ENCODE data around the gene HMSD.

Gene HMSD

GRCh38 chr18:63979409-63979920 is 30.4 kb downstream of the HMSD start:
- no peaks in the 10 kb centered on the region for H3K4me1 ChIP-seq (ENCODE audit: insufficient read depth, insufficient read length)
- H3K9me3 ChIP-seq (ENCODE audit: insufficient read depth, low read length) = no peaks in the 10 kb centered on the region
- H3K27me3 ChIP-seq (ENCODE audit: insufficient read depth, insufficient read length) = peaks cover 16% of the 10 kb centered on the region
- no peak for DNase-seq (ENCODE audit: low read depth, low spot score)
- no peak overlapping the region for H3K4me3 ChIP-seq (ENCODE audit: insufficient read length, low read depth)
- no peak overlapping the region for H3K9ac ChIP-seq (ENCODE audit: insufficient read length, low read depth)
- no peak for TF ChIP-seq ZNF274 (IDR thresholded peaks at IDR 0.05; ENCODE audit: low read depth, low read length)
- no peak for TF ChIP-seq SUZ12 (IDR thresholded peaks at IDR 0.05; ENCODE audit: extremely low read depth, insufficient read depth, insufficient read length)
- no peak for TF ChIP-seq YY1 (IDR thresholded peaks at IDR 0.05; ENCODE audit: insufficient read depth, insufficient read length)
- peaks cover 10% of the 10 kb centered on the region for H3K36me3 ChIP-seq (ENCODE audit: insufficient read depth, insufficient read length, low read length)

GRCh38 chr18:63980027-63980426 is 30.9 kb downstream of the HMSD start:
- peaks cover 10% of the 10 kb centered on the region for H3K36me3 ChIP-seq (ENCODE audit: insufficient read depth, insufficient read length, low read length)
- H3K27me3 ChIP-seq (ENCODE audit: insufficient read depth, insufficient read length) = peaks cover 10% of the 10 kb centered on the region
- no peak overlapping the region for H3K4me3 ChIP-seq (ENCODE audit: insufficient read length, low read depth)
- no peak for TF ChIP-seq ZNF274 (IDR thresholded peaks at IDR 0.05; ENCODE audit: low read depth, low read length)
- TF ChIP-seq SUZ12 (IDR thresholded peaks at IDR 0.05; ENCODE audit: extremely low read depth, insufficient read depth, insufficient read length) = no peak
- TF ChIP-seq YY1 (IDR thresholded peaks at IDR 0.05; ENCODE audit: insufficient read depth, insufficient read length) = no peak
- DNase-seq (ENCODE audit: low read depth, low spot score) = no peak
- no peaks in the 10 kb centered on the region for H3K4me1 ChIP-seq (ENCODE audit: insufficient read depth, insufficient read length)
- no peaks in the 10 kb centered on the region for H3K9me3 ChIP-seq (ENCODE audit: insufficient read depth, low read length)
- no peak overlapping the region for H3K9ac ChIP-seq (ENCODE audit: insufficient read length, low read depth)

- DNase-seq (ENCODE audit: low read depth, low spot score) = no peak
- TF ChIP-seq YY1 (IDR thresholded peaks at IDR 0.05; ENCODE audit: insufficient read depth, insufficient read length) (no peak), ZNF274 (IDR thresholded peaks at IDR 0.05; ENCODE audit: low read depth, low read length) (no peak), SUZ12 (IDR thresholded peaks at IDR 0.05; ENCODE audit: extremely low read depth, insufficient read depth, insufficient read length) (no peak)
- Histone ChIP-seq H3K9me3 (ENCODE audit: insufficient read depth, low read length) (no peaks in the 10 kb centered on the region), H3K4me1 (ENCODE audit: insufficient read depth, insufficient read length) (no peaks in the 10 kb centered on the region), H3K4me3 (ENCODE audit: insufficient read length, low read depth) (no peak overlapping the region), H3K9ac (ENCODE audit: insufficient read length, low read depth) (no peak overlapping the region), H3K27me3 (ENCODE audit: insufficient read depth, insufficient read length) (peaks cover 5% of the 10 kb centered on the region), H3K36me3 (ENCODE audit: insufficient read depth, insufficient read length, low read length) (peaks cover 10% of the 10 kb centered on the region)
Observed at GRCh38 chr18:63980896-63981460, 31.9 kb downstream of the HMSD start.

GRCh38 chr18:63981719-63982118 is 32.6 kb downstream of the HMSD start:
- no peak for TF ChIP-seq YY1 (IDR thresholded peaks at IDR 0.05; ENCODE audit: insufficient read depth, insufficient read length)
- TF ChIP-seq ZNF274 (IDR thresholded peaks at IDR 0.05; ENCODE audit: low read depth, low read length) = no peak
- no peak for TF ChIP-seq SUZ12 (IDR thresholded peaks at IDR 0.05; ENCODE audit: extremely low read depth, insufficient read depth, insufficient read length)
- Histone ChIP-seq H3K9ac (ENCODE audit: insufficient read length, low read depth) (no peak overlapping the region), H3K9me3 (ENCODE audit: insufficient read depth, low read length) (no peaks in the 10 kb centered on the region), H3K27me3 (ENCODE audit: insufficient read depth, insufficient read length) (peaks cover 5% of the 10 kb centered on the region), H3K4me1 (ENCODE audit: insufficient read depth, insufficient read length) (no peaks in the 10 kb centered on the region), H3K36me3 (ENCODE audit: insufficient read depth, insufficient read length, low read length) (peaks cover 10% of the 10 kb centered on the region), H3K4me3 (ENCODE audit: insufficient read length, low read depth) (no peak overlapping the region)
- DNase-seq (ENCODE audit: low read depth, low spot score) = no peak

- Histone ChIP-seq H3K4me1 (ENCODE audit: insufficient read depth, insufficient read length) (no peaks in the 10 kb centered on the region), H3K36me3 (ENCODE audit: insufficient read depth, insufficient read length, low read length) (peaks cover 13% of the 10 kb centered on the region), H3K27me3 (ENCODE audit: insufficient read depth, insufficient read length) (peaks cover 5% of the 10 kb centered on the region), H3K4me3 (ENCODE audit: insufficient read length, low read depth) (no peak overlapping the region), H3K9ac (ENCODE audit: insufficient read length, low read depth) (no peak overlapping the region), H3K9me3 (ENCODE audit: insufficient read depth, low read length) (no peaks in the 10 kb centered on the region)
- no peak for DNase-seq (ENCODE audit: low read depth, low spot score)
- TF ChIP-seq ZNF274 (IDR thresholded peaks at IDR 0.05; ENCODE audit: low read depth, low read length) (no peak), YY1 (IDR thresholded peaks at IDR 0.05; ENCODE audit: insufficient read depth, insufficient read length) (no peak), SUZ12 (IDR thresholded peaks at IDR 0.05; ENCODE audit: extremely low read depth, insufficient read depth, insufficient read length) (no peak)
Observed at GRCh38 chr18:63982361-63982760, 33.3 kb downstream of the HMSD start.

- H3K27me3 ChIP-seq (ENCODE audit: insufficient read depth, insufficient read length) = no peaks in the 10 kb centered on the region
- no peaks in the 10 kb centered on the region for H3K9me3 ChIP-seq (ENCODE audit: insufficient read depth, low read length)
- no peak for DNase-seq (ENCODE audit: low read depth, low spot score)
- H3K4me1 ChIP-seq (ENCODE audit: insufficient read depth, insufficient read length) = no peaks in the 10 kb centered on the region
- peaks cover 10% of the 10 kb centered on the region for H3K36me3 ChIP-seq (ENCODE audit: insufficient read depth, insufficient read length, low read length)
- no peak overlapping the region for H3K9ac ChIP-seq (ENCODE audit: insufficient read length, low read depth)
- TF ChIP-seq YY1 (IDR thresholded peaks at IDR 0.05; ENCODE audit: insufficient read depth, insufficient read length) = no peak
- TF ChIP-seq ZNF274 (IDR thresholded peaks at IDR 0.05; ENCODE audit: low read depth, low read length) = no peak
- no peak for TF ChIP-seq SUZ12 (IDR thresholded peaks at IDR 0.05; ENCODE audit: extremely low read depth, insufficient read depth, insufficient read length)
- no peak overlapping the region for H3K4me3 ChIP-seq (ENCODE audit: insufficient read length, low read depth)
Observed at GRCh38 chr18:63986885-63987284, 37.8 kb downstream of the HMSD start.

GRCh38 chr18:63987743-63988142 is 38.6 kb downstream of the HMSD start:
- no peak for TF ChIP-seq YY1 (IDR thresholded peaks at IDR 0.05; ENCODE audit: insufficient read depth, insufficient read length)
- no peak for TF ChIP-seq ZNF274 (IDR thresholded peaks at IDR 0.05; ENCODE audit: low read depth, low read length)
- TF ChIP-seq SUZ12 (IDR thresholded peaks at IDR 0.05; ENCODE audit: extremely low read depth, insufficient read depth, insufficient read length) = no peak
- Histone ChIP-seq H3K36me3 (ENCODE audit: insufficient read depth, insufficient read length, low read length) (peaks cover 7% of the 10 kb centered on the region), H3K9ac (ENCODE audit: insufficient read length, low read depth) (no peak overlapping the region), H3K4me1 (ENCODE audit: insufficient read depth, insufficient read length) (no peaks in the 10 kb centered on the region), H3K4me3 (ENCODE audit: insufficient read length, low read depth) (no peak overlapping the region), H3K27me3 (ENCODE audit: insufficient read depth, insufficient read length) (no peaks in the 10 kb centered on the region), H3K9me3 (ENCODE audit: insufficient read depth, low read length) (no peaks in the 10 kb centered on the region)
- no peak for DNase-seq (ENCODE audit: low read depth, low spot score)
